GM18858 (cell line): ENCODE measurements around the gene SRSF9.
"Not testable (repeated sequence)": the region's sequence is repeated elsewhere in the genome, so short reads cannot be mapped to it uniquely, and the experiment has no call there.

Source experiments
- ATAC-seq: cut with Tn5 transposase; IDR thresholded peaks from one replicate; pipeline ENCODE4 v1.9.1; 2021; ENCODE audit not compliant: unreplicated experiment

Gene SRSF9

GRCh38 chr12:120453060-120453750 lies 16.3 kb downstream of the SRSF9 start:
- no peak for ATAC-seq

- ATAC-seq = not testable (repeated sequence)
These were observed 17.0 kb downstream of the SRSF9 start for GRCh38 chr12:120452524-120452923.

GRCh38 chr12:120447992-120448391 lies 21.6 kb downstream of the SRSF9 start:
- ATAC-seq = no peak

- peak; percentile 27 for ATAC-seq
These were observed 22.7 kb downstream of the SRSF9 start for GRCh38 chr12:120446844-120447178.

- peak; percentile 85 for ATAC-seq
These were observed 23.4 kb downstream of the SRSF9 start, which contains the start of the genes GATC and TRIAP1 for GRCh38 chr12:120445911-120446843. TSS of gene GATC (plus strand) at chr12:120446444. CDS start at chr12:120446481, 37 bp downstream. TSS of gene TRIAP1 (minus strand) at chr12:120446384. CDS start at chr12:120446372, 12 bp downstream.

- ATAC-seq = no peak
These were observed 24.9 kb downstream of the SRSF9 start for GRCh38 chr12:120444676-120445075.

- no peak for ATAC-seq
These were observed 29.8 kb downstream of the SRSF9 start for GRCh38 chr12:120439646-120440247.

GRCh38 chr12:120438495-120439198 lies 30.9 kb downstream of the SRSF9 start:
- no peak for ATAC-seq

GRCh38 chr12:120437735-120438494 lies 31.6 kb downstream of the SRSF9 start, which contains the start of gene COX6A1:
TSS of gene COX6A1 (plus strand) at chr12:120438113. CDS start at chr12:120438127, 14 bp downstream.
- peak; percentile 96 for ATAC-seq

- no peak for ATAC-seq
These were observed 36.6 kb downstream of the SRSF9 start for GRCh38 chr12:120432772-120433525.

GRCh38 chr12:120429368-120429767 lies 40.2 kb downstream of the SRSF9 start:
- no peak for ATAC-seq

- ATAC-seq = no peak
These were observed 40.8 kb downstream of the SRSF9 start for GRCh38 chr12:120428597-120429229.

- ATAC-seq = no peak
These were observed 43.8 kb downstream of the SRSF9 start for GRCh38 chr12:120425797-120426196.

GRCh38 chr12:120422892-120423456 lies 46.6 kb downstream of the SRSF9 start:
- no peak for ATAC-seq

- ATAC-seq = no peak
These were observed 47.8 kb downstream of the SRSF9 start for GRCh38 chr12:120421701-120422100.

GRCh38 chr12:120417917-120418580 lies 51.5 kb downstream of the SRSF9 start:
- no peak for ATAC-seq

GRCh38 chr12:120416490-120417216 lies 52.9 kb downstream of the SRSF9 start:
- no peak for ATAC-seq
